Karpas-422 (cell line): Measurements from ENCODE around the gene MYL10. TPM values are rescaled to one million over a fixed set of nuclear protein-coding genes. Genes with fewer than 3 reads are reported as not detected.

Source experiments
- DNase-seq: peaks from one replicate; pipeline ENCODE4 v3.0.0-alpha.2; 2015
- H2AFZ ChIP-seq: fragments of 200-600 bp; sonication (generic); 2 replicates; pipeline ENCODE4 v1.6.1; 2014; ENCODE audit warnings: antibody characterized with exemption, low read length, mixed read lengths
- H3K27ac ChIP-seq: fragments of 200-600 bp; sonication (generic); 2 replicates; pipeline ENCODE4 v1.5.1; 2014; ENCODE audit warnings: mild to moderate bottlenecking, low read length, moderate library complexity
- H3K27me3 ChIP-seq: fragments of 200-600 bp; sonication (generic); 2 replicates; pipeline ENCODE4 v1.6.1; 2014; ENCODE audit warnings: low read length, mixed read lengths
- H3K36me3 ChIP-seq: fragments of 200-600 bp; sonication (generic); 2 replicates; pipeline ENCODE4 v1.6.1; 2014; ENCODE audit warnings: low read length, mixed read lengths; ENCODE audit not compliant: insufficient read depth
- H3K4me1 ChIP-seq: fragments of 200-600 bp; sonication (generic); 2 replicates; pipeline ENCODE4 v1.6.1; 2014; ENCODE audit warnings: mild to moderate bottlenecking, low read length, mixed read lengths
- H3K4me2 ChIP-seq: fragments of 200-600 bp; sonication (generic); 2 replicates; pipeline ENCODE4 v1.6.1; 2014; ENCODE audit warnings: low read length, low read depth, mild to moderate bottlenecking; ENCODE audit not compliant: poor library complexity, severe bottlenecking
- H3K4me3 ChIP-seq: fragments of 200-600 bp; sonication (generic); 2 replicates; pipeline ENCODE4 v1.5.1; 2014; ENCODE audit warnings: mild to moderate bottlenecking, antibody characterized with exemption, low read length, mixed read lengths
- H3K79me2 ChIP-seq: fragments of 200-600 bp; sonication (generic); 2 replicates; pipeline ENCODE4 v1.6.1; 2014; ENCODE audit warnings: mild to moderate bottlenecking, low read length, mixed read lengths
- H3K9ac ChIP-seq: fragments of 200-600 bp; sonication (generic); 2 replicates; pipeline ENCODE4 v1.6.0; 2014; ENCODE audit warnings: low read length
- H3K9me2 ChIP-seq: fragments of 200-600 bp; sonication (generic), shearing (Covaris generic); replicated peaks from 2 replicates; pipeline ENCODE4 v1.6.0; 2014; ENCODE audit warnings: mild to moderate bottlenecking, low read length, moderate library complexity; ENCODE audit not compliant: insufficient read depth
- H3K9me3 ChIP-seq: fragments of 300-700, 200-600 bp; sonication (generic); 2 replicates; pipeline ENCODE4 v1.6.1; 2014; ENCODE audit warnings: low read length, mixed read lengths
- H4K20me1 ChIP-seq: fragments of 200-600 bp; sonication (generic); 2 replicates; pipeline ENCODE4 v1.6.1; 2014; ENCODE audit warnings: mild to moderate bottlenecking, antibody characterized with exemption, low read length, low read depth; ENCODE audit not compliant: insufficient read depth
- total RNA-seq: library from RNA; depleted of rRNA; stranded (reverse); fragments of >200 nt; shearing (Covaris generic); gene quantifications from 2 replicates; pipeline ENCODE4 v1.2.3, GENCODE V29; 2014; ENCODE audit warnings: low replicate concordance

The MYL10 gene
- total RNA-seq, 1 experiment from 2014 or later = not detected

DNA sequence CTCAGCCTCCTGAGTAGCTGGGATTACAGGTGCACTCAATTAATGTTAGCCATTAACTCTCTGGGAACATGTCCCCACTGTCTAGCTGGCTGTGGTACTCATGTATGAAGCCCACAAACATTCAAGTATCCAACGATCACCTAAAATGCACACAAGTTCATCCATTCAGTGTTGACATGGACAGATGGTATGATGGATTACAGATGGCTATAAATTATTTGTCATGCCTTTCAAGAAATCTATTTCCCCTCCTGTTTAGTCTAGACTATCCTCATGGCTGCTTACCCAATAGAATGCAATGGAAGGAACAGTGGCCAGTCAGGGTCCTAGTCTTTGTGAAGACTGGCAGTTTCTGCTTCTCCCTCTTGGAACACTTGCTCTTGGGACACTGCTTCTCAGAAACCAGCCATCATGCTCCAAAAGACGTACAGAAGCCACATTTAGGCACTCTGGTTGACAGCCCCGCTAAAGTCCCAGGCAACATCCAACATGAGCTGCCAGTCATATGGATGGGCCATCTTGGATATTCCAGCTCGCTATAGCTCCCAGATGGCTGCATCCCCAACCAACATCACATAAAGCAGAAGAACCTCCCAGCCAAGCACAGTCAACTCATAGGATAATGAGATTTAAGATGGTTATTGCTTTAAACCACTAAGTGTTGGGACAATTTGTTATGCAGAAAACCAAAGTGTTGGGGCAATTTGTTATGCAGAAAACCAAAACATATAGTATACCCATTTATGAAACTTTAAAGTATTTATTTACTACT is 33.1 kb downstream of the MYL10 start:
- no peaks in the 10 kb centered on the region for H3K4me1 ChIP-seq
- no peak overlapping the region for H3K4me3 ChIP-seq
- H3K9me3 ChIP-seq = no peaks in the 10 kb centered on the region
- no peaks in the 10 kb centered on the region for H3K27me3 ChIP-seq
- no peak overlapping the region for H3K4me2 ChIP-seq
- H3K27ac ChIP-seq = no peak overlapping the region
- H3K79me2 ChIP-seq = no peaks in the 10 kb centered on the region
- no peaks in the 10 kb centered on the region for H4K20me1 ChIP-seq
- H2AFZ ChIP-seq = no peak overlapping the region
- no peaks in the 10 kb centered on the region for H3K9me2 ChIP-seq
- H3K9ac ChIP-seq = no peak overlapping the region
- DNase-seq = no peak
- H3K36me3 ChIP-seq = no peaks in the 10 kb centered on the region

DNA sequence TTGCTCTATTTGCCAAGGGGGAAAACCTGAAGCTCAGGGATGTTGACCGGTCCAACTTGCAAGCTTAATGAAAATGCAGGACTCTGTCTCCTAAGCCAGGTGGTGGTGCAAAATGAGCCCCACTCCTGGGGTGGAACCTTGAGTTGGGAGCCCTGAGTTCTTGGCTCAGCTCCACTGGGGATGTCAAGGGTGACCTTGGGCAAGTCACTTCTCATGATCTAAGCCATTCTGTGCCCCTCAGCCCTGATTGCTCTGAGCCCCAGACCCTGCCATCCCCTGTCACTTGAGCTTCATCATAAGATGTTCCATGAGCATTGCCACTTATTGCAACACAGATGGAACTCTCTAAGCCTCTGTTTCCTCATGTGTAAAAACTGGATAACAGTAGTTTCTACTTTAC is 33.9 kb downstream of the MYL10 start:
- H3K36me3 ChIP-seq = no peaks in the 10 kb centered on the region
- H4K20me1 ChIP-seq = no peaks in the 10 kb centered on the region
- H3K27me3 ChIP-seq = no peaks in the 10 kb centered on the region
- H3K27ac ChIP-seq = no peak overlapping the region
- peak; percentile 32 for DNase-seq
- no peak overlapping the region for H3K4me3 ChIP-seq
- H3K9ac ChIP-seq = no peak overlapping the region
- no peaks in the 10 kb centered on the region for H3K79me2 ChIP-seq
- no peaks in the 10 kb centered on the region for H3K9me2 ChIP-seq
- no peaks in the 10 kb centered on the region for H3K4me1 ChIP-seq
- no peak overlapping the region for H3K4me2 ChIP-seq
- no peaks in the 10 kb centered on the region for H3K9me3 ChIP-seq
- no peak overlapping the region for H2AFZ ChIP-seq

DNA sequence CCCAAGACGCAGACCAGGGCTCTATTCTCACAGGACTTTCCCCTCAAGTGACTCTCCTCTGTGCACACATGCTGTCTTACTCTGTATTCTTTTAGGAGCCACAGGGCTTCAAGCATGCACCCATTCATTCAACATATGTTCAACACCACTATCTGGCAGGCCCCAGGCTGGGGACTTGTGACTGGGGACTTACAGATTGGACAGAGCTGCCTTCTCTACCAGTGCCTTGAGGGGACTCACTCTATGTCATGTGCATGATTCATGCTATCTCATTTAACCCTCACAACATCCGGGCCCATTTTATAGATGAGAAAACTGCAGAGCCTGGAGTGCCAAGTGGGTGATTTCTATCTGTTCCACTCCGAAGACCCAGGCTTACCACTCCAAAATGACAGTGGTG is 34.3 kb downstream of the MYL10 start:
- Histone ChIP-seq H3K27me3 (no peaks in the 10 kb centered on the region), H3K9ac (no peak overlapping the region), H3K9me2 (no peaks in the 10 kb centered on the region), H3K27ac (no peak overlapping the region), H3K9me3 (no peaks in the 10 kb centered on the region), H3K79me2 (no peaks in the 10 kb centered on the region), H2AFZ (no peak overlapping the region), H3K36me3 (no peaks in the 10 kb centered on the region), H3K4me2 (no peak overlapping the region), H3K4me3 (no peak overlapping the region), H4K20me1 (no peaks in the 10 kb centered on the region), H3K4me1 (no peaks in the 10 kb centered on the region)
- DNase-seq = peak; percentile 20

DNA sequence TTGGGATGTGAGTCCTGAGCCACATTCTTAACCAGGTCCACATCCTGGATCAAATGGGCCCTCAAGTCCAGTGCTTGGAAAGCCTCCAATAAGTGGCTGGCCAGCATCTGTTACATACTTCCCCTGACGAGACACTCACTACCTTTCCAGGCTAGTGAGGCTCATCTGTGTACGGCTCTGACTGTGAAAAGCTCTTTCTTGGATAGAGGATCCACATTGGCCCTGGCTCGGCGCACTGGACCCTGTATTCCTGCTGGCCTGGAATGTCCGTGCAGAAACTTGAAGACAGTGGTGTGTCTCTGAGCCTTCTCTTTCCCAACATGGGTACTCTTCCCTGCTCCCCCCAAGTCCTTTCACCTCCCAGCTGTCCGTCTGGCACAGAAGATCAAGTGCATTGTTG is 35.5 kb downstream of the MYL10 start:
- Histone ChIP-seq H2AFZ (no peak overlapping the region), H3K9me2 (no peaks in the 10 kb centered on the region), H3K4me1 (no peaks in the 10 kb centered on the region), H3K36me3 (no peaks in the 10 kb centered on the region), H4K20me1 (no peaks in the 10 kb centered on the region), H3K9me3 (no peaks in the 10 kb centered on the region), H3K9ac (no peak overlapping the region), H3K4me3 (no peak overlapping the region), H3K79me2 (no peaks in the 10 kb centered on the region), H3K4me2 (no peak overlapping the region), H3K27me3 (no peaks in the 10 kb centered on the region), H3K27ac (no peak overlapping the region)
- no peak for DNase-seq

DNA sequence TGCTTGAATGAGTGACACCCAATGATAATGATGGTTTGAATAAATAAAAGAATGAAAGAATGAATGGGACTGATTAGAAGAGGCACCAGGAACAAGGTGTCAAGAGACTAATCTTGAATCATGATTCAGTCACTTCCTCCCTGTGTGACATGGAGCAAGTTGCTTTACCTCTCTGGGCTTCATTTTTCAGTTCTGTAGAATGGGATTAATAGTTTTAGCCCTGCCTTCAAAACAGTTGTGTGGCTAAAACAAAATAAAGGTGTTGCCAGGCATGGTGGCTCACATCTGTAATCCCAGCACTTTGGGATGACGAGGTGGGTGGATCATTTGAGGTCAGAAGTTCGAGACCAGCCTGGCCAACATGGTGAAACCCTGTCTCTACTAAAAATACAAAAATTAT is 37.6 kb downstream of the MYL10 start:
- Histone ChIP-seq H3K9ac (no peak overlapping the region), H3K4me1 (no peaks in the 10 kb centered on the region), H2AFZ (no peak overlapping the region), H3K27ac (no peak overlapping the region), H3K4me2 (no peak overlapping the region), H4K20me1 (no peaks in the 10 kb centered on the region), H3K4me3 (no peak overlapping the region), H3K27me3 (no peaks in the 10 kb centered on the region), H3K9me2 (no peaks in the 10 kb centered on the region), H3K79me2 (no peaks in the 10 kb centered on the region), H3K9me3 (no peaks in the 10 kb centered on the region), H3K36me3 (no peaks in the 10 kb centered on the region)
- DNase-seq = no peak

DNA sequence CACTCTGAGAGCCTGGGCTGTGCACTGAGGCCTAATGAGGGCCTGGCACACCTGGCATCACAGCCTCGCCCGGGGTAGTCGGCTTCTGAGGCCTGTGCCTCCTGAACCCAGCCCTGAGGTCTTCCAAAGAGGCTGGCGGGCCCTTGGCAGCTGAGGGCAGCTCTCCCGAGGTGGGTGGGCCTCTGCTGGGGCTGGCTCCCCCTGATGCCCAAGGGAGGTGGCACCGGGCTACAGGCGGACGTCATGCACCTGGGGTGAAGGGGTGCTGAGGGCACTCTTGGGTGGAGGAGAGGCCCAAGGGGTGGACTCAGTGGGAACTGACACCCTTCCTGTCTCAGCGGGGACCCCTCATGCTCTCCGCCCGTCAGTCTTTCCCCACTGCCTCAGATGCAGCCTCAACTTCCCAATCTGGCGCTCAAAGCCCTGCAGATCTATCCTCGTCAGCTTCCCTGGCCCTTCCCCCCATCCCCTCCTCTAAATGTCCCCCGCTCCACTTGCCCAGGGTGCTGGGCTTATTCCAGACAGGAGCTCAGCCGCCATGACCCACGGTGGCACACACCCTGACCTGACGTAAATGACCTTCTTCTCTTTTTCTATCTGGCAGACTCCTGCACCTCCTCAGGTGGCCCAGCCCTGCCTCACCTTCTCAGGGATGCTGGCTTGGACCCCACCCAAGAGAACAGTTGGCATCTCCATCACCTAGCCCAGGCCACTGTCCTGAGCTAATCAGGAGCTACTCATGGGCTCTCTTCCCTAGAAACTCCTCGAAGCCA is 38.2 kb downstream of the MYL10 start:
- Histone ChIP-seq H3K9ac (no peak overlapping the region), H3K4me1 (no peaks in the 10 kb centered on the region), H3K9me3 (no peaks in the 10 kb centered on the region), H4K20me1 (no peaks in the 10 kb centered on the region), H3K36me3 (no peaks in the 10 kb centered on the region), H3K9me2 (no peaks in the 10 kb centered on the region), H3K27me3 (no peaks in the 10 kb centered on the region), H3K4me3 (no peak overlapping the region), H2AFZ (no peak overlapping the region), H3K79me2 (no peaks in the 10 kb centered on the region), H3K4me2 (no peak overlapping the region), H3K27ac (no peak overlapping the region)
- peak; percentile 22 for DNase-seq

DNA sequence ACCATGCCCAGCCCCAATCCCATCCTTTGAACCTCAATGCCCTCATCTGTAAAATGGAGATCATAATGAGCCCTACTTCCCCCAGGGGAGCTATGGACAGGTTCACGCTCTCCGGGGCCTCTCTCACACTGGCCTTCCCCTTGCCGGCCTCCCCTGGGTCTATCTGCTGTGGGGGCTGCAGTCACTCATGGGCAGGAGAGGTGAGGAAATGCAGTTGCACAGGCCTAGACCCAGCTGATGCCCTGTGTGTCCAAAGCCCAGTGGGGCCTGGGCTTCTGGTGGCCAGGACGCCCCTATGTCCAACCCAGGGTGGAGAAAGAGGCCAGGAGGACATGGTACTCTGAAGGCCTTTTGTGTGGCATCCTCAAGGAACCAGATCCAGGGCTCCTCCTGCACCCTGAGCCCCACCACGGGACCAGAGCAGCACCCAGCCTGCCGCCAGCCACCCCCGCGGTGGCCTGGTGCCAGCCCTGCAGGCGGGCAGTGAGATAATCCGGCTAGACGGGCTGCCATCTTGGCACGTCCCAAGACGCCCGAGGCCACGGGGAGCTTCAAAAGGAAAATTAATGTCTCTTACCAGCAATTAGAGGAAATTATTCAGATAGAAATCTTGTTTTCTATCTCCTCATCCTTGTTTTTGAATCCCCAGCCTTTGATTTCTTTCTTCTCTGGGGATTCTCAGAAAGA is 39.0 kb downstream of the MYL10 start:
- H3K27ac ChIP-seq = no peak overlapping the region
- no peaks in the 10 kb centered on the region for H3K9me3 ChIP-seq
- no peaks in the 10 kb centered on the region for H3K36me3 ChIP-seq
- H3K4me3 ChIP-seq = no peak overlapping the region
- H3K79me2 ChIP-seq = no peaks in the 10 kb centered on the region
- no peaks in the 10 kb centered on the region for H4K20me1 ChIP-seq
- no peak overlapping the region for H3K9ac ChIP-seq
- H3K9me2 ChIP-seq = no peaks in the 10 kb centered on the region
- no peaks in the 10 kb centered on the region for H3K4me1 ChIP-seq
- H3K4me2 ChIP-seq = no peak overlapping the region
- H3K27me3 ChIP-seq = no peaks in the 10 kb centered on the region
- peak; percentile 20 for DNase-seq
- H2AFZ ChIP-seq = no peak overlapping the region

DNA sequence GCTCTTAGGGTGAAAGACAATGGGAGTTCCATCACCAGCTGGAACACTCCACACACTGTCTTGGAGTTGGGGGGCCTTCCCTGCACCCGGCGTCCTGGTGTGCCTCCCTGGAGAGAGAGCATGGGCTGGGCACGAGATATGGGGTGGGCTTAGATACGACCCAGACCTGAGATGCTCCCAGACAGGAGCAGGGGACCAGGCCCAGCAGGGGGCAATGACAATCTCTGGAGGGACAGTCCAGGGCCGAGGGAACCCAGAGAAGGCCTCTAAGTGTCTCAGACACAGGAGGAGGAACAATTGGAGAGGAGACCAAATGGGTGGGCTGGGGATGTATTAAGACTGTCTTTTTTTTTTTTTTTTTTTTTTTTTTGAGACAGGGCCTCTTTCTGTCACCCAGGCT is 40.0 kb downstream of the MYL10 start:
- Histone ChIP-seq H3K9me3 (no peaks in the 10 kb centered on the region), H3K79me2 (no peaks in the 10 kb centered on the region), H3K4me1 (no peaks in the 10 kb centered on the region), H4K20me1 (no peaks in the 10 kb centered on the region), H3K27ac (no peak overlapping the region), H3K4me2 (no peak overlapping the region), H3K9me2 (no peaks in the 10 kb centered on the region), H3K27me3 (no peaks in the 10 kb centered on the region), H2AFZ (no peak overlapping the region), H3K9ac (no peak overlapping the region), H3K4me3 (no peak overlapping the region), H3K36me3 (no peaks in the 10 kb centered on the region)
- peak; percentile 15 for DNase-seq
